Panc1 (cell line): ENCODE data around the gene MUC15. TPM values are rescaled to one million over a fixed set of nuclear protein-coding genes. Genes with fewer than 3 reads are reported as not detected.

Experiments
- ATAC-seq: fragments of 200-7000 bp; cut with Tn5 transposase; 2 replicates; pipeline ENCODE4 v1.9.1; 2020; ENCODE audit warnings: mild to moderate bottlenecking, moderate library complexity
- BruUV-seq: library from RNA; stranded (reverse); fragments of 400-500 nt; replicated peaks from 2 replicates; lab custom pipeline; 2021; lab: Mats Ljungman, UMichigan
- CTCF ChIA-PET: fragments of 300-600 bp; sonication (Branson Sonifier 250); formaldehyde crosslinking; loops from one replicate; lab custom pipeline; 2022; ENCODE audit warnings: antibody characterized with exemption; lab: Charles Lee
- POLR2A ChIA-PET: fragments of 300-600 bp; sonication (Branson Sonifier 250); formaldehyde crosslinking; loops from one replicate; lab custom pipeline; 2022; ENCODE audit warnings: antibody characterized with exemption; lab: Charles Lee
- DNase-seq: peaks from one replicate; pipeline ENCODE4 v3.0.0-alpha.2; 2010; ENCODE audit warnings: low read depth, low spot score
- H3K27ac ChIP-seq: 2 replicates; pipeline ENCODE4 v1.5.1; 2011; ENCODE audit warnings: mild to moderate bottlenecking, low read length, inconsistent platforms
- H3K27me3 ChIP-seq: fragments of 200-500 bp; sonication (Bioruptor generic); 2 replicates; pipeline ENCODE4 v1.6.0; 2014; ENCODE audit warnings: low read length, inconsistent platforms; ENCODE audit not compliant: control insufficient read depth, insufficient read depth
- H3K36me3 ChIP-seq: fragments of 200-500 bp; sonication (Bioruptor generic); 2 replicates; pipeline ENCODE4 v1.5.1; 2014; ENCODE audit warnings: inconsistent platforms, mild to moderate bottlenecking, low read length, moderate library complexity; ENCODE audit not compliant: control insufficient read depth, insufficient read depth
- H3K4me1 ChIP-seq: 2 replicates; pipeline ENCODE4 v1.5.1; 2011; ENCODE audit warnings: inconsistent platforms, mild to moderate bottlenecking, low read length, moderate library complexity; ENCODE audit not compliant: control insufficient read depth, insufficient read depth
- H3K4me3 ChIP-seq, 2 experiments: 2 replicates each; pipeline ENCODE4 v1.5.1; 2011 to 2012; ENCODE audit warnings: low read depth in 2 of 2, low read length in 2 of 2, mild to moderate bottlenecking in 2 of 2, inconsistent platforms in 1 of 2, moderate library complexity in 1 of 2
- H3K9me3 ChIP-seq: fragments of 200-500 bp; sonication (Bioruptor generic); 2 replicates; pipeline ENCODE4 v1.5.1; 2014; ENCODE audit warnings: low read depth, mild to moderate bottlenecking, inconsistent platforms, low read length, moderate library complexity; ENCODE audit not compliant: control insufficient read depth, insufficient read depth
- POLR2AphosphoS5 ChIP-seq: IDR thresholded peaks from 2 replicates; pipeline ENCODE4 v1.6.1; 2012; ENCODE audit warnings: mild to moderate bottlenecking, low read depth, low read length, moderate library complexity
- SIN3A ChIP-seq: IDR thresholded peaks from 2 replicates; pipeline ENCODE4 v1.6.1; 2012; ENCODE audit warnings: low read depth, mild to moderate bottlenecking, low read length, moderate library complexity, borderline replicate concordance; ENCODE audit not compliant: insufficient read depth
- TCF7L2 ChIP-seq: IDR thresholded peaks from 2 replicates; pipeline ENCODE4 v1.6.1; 2011; ENCODE audit warnings: mild to moderate bottlenecking, low read depth, low read length, inconsistent platforms
- in situ Hi-C: cut with HindIII; loops from 2 replicates; pipeline ENCODE4 v1.10.0; 2016; ENCODE audit warnings: low sequenced_read_pairs, low pct_unique_long_range_greater_than_20kb
- intact Hi-C: fragments of 100-400 bp; cut with micrococcal nuclease; formaldehyde crosslinking; loops from one replicate; pipeline ENCODE4 v1.10.0; 2022; ENCODE audit not compliant: unreplicated experiment
- total RNA-seq: library from RNA; stranded (reverse); gene quantifications from one replicate; pipeline ENCODE4 v1.2.1, GENCODE V29; 2021; ENCODE audit not compliant: unreplicated experiment
- TF ChIP-seq, protein P1 (sequence below): fragments of 450-650 bp; IDR thresholded peaks from 2 replicates; pipeline ENCODE4 v1.5.1; 2017; ENCODE audit warnings: mild to moderate bottlenecking
- TF ChIP-seq, protein P2 (sequence below), 2 experiments: IDR thresholded peaks; 2 replicates each; pipeline ENCODE4 v1.6.1; 2011 to 2012; ENCODE audit warnings: low read depth in 2 of 2, control low read depth in 1 of 2, low read length in 1 of 2, mild to moderate bottlenecking in 1 of 2, moderate library complexity in 1 of 2; ENCODE audit not compliant: insufficient read depth in 1 of 2

Gene MUC15
- total RNA-seq, 1 experiment from 2014 or later, result not detected

DNA sequence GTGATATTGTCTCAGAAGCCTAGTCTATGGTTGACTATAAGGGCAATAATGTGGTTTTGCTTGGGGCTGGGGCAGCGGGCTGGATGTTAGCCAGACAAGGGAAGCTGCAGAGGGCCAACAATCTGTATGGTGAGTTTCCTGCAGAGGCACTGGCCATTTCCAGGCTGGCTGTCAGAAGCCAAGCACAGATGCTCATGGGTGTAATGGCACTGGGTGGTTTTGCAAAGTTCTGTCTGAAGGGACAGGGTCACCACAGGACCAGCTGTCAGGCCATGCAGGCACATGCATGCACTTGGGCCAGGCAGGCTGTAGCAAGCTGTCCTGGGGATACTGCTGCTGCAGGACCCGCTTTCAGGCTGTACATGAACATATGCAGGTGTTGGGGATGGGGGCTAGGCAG is 41.7 kb upstream of the MUC15 start:
- Histone ChIP-seq H3K4me1 (no peaks in the 10 kb centered on the region), H3K27ac (no peak overlapping the region), H3K9me3 (no peaks in the 10 kb centered on the region), H3K27me3 (no peaks in the 10 kb centered on the region), H3K36me3 (no peaks in the 10 kb centered on the region), H3K4me3 (no peak overlapping the region)
- POLR2A ChIA-PET, result no interaction called here
- in situ Hi-C loops, result no loop called here
- BruUV-seq, result no TSS peak
- TF ChIP-seq POLR2AphosphoS5 (no peak), TCF7L2 (no peak), SIN3A (no peak)
- TF ChIP-seq, protein P1, sequence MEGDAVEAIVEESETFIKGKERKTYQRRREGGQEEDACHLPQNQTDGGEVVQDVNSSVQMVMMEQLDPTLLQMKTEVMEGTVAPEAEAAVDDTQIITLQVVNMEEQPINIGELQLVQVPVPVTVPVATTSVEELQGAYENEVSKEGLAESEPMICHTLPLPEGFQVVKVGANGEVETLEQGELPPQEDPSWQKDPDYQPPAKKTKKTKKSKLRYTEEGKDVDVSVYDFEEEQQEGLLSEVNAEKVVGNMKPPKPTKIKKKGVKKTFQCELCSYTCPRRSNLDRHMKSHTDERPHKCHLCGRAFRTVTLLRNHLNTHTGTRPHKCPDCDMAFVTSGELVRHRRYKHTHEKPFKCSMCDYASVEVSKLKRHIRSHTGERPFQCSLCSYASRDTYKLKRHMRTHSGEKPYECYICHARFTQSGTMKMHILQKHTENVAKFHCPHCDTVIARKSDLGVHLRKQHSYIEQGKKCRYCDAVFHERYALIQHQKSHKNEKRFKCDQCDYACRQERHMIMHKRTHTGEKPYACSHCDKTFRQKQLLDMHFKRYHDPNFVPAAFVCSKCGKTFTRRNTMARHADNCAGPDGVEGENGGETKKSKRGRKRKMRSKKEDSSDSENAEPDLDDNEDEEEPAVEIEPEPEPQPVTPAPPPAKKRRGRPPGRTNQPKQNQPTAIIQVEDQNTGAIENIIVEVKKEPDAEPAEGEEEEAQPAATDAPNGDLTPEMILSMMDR, result no peak
- TF ChIP-seq, protein P2, sequence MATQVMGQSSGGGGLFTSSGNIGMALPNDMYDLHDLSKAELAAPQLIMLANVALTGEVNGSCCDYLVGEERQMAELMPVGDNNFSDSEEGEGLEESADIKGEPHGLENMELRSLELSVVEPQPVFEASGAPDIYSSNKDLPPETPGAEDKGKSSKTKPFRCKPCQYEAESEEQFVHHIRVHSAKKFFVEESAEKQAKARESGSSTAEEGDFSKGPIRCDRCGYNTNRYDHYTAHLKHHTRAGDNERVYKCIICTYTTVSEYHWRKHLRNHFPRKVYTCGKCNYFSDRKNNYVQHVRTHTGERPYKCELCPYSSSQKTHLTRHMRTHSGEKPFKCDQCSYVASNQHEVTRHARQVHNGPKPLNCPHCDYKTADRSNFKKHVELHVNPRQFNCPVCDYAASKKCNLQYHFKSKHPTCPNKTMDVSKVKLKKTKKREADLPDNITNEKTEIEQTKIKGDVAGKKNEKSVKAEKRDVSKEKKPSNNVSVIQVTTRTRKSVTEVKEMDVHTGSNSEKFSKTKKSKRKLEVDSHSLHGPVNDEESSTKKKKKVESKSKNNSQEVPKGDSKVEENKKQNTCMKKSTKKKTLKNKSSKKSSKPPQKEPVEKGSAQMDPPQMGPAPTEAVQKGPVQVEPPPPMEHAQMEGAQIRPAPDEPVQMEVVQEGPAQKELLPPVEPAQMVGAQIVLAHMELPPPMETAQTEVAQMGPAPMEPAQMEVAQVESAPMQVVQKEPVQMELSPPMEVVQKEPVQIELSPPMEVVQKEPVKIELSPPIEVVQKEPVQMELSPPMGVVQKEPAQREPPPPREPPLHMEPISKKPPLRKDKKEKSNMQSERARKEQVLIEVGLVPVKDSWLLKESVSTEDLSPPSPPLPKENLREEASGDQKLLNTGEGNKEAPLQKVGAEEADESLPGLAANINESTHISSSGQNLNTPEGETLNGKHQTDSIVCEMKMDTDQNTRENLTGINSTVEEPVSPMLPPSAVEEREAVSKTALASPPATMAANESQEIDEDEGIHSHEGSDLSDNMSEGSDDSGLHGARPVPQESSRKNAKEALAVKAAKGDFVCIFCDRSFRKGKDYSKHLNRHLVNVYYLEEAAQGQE (IDR thresholded peaks at IDR 0.05; ENCODE audit: insufficient read depth in 1 of 2, low read depth in 2 of 2, low read length in 1 of 2), result no peak
- no peak for ATAC-seq
- DNase-seq, result no peak
- intact Hi-C loops, result no loop called here
- CTCF ChIA-PET, result no interaction called here

DNA sequence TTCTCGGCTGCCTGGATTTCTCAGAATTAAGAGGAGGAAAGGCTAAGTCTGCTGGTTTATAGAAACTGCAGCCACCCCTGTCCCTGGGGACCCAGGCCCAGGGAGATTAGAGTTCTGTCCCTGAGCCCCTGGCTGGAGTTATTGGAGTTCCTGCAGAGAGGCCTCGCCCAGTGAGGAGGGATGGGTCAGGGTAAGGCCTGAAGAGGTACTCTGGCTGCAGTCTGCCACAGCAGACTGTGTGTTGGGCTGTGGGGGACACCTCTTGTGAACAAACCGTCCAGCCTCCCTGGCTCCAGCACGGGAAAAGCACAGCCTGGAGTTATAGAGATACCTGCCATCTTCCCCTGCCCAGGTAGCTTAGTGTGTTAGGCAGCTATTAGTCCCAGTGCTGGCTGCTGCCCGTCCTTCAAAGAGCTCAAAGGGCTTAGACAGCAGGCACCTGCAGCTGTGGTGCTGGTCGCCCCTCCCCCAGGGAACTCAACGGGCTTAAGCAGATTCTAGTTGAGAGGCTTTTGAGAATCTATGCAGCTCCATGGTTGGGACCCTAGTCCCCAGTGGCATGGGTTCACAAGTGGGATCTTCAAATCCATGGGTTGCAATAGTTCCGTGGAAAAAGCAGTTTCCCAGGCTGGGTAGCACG is 36.6 kb upstream of the MUC15 start:
- ATAC-seq (no peak), DNase-seq (no peak)
- POLR2A ChIA-PET, result no interaction called here
- no peaks in the 10 kb centered on the region for H3K9me3 ChIP-seq
- TF ChIP-seq, protein P2 (IDR thresholded peaks at IDR 0.05; ENCODE audit: insufficient read depth in 1 of 2, low read depth in 2 of 2, low read length in 1 of 2), result no peak
- TF ChIP-seq SIN3A (no peak), POLR2AphosphoS5 (no peak), TCF7L2 (no peak)
- TF ChIP-seq, protein P1, result no peak
- no peak overlapping the region for H3K27ac ChIP-seq
- H3K4me1 ChIP-seq, result no peaks in the 10 kb centered on the region
- no TSS peak for BruUV-seq
- in situ Hi-C loops (no loop called here), intact Hi-C loops (no loop called here)
- H3K4me3 ChIP-seq, result no peak overlapping the region
- CTCF ChIA-PET, result no interaction called here
- no peaks in the 10 kb centered on the region for H3K27me3 ChIP-seq
- no peaks in the 10 kb centered on the region for H3K36me3 ChIP-seq
